Large intestine (tissue), 3 donors: ENCODE results near the gene TGFBR3L. TPM values are rescaled to one million over a fixed set of nuclear protein-coding genes. Genes with fewer than 3 reads are reported as not detected.
A peak's percentile ranks its signal among the peaks of the same experiment; 100 is the strongest.

Experiments
- DNase-seq, 2 donors: peaks; one replicate each; pipeline versions ENCODE4 v3.0.0 to v3.0.0-alpha.2; 2013
- H3K27ac ChIP-seq: one replicate; pipeline ENCODE4 v1.5.1; 2013; ENCODE audit warnings: low read length
- H3K27me3 ChIP-seq: 2 replicates; pipeline ENCODE4 v1.6.1; 2013; ENCODE audit warnings: low read length; ENCODE audit not compliant: control insufficient read depth, insufficient read depth
- H3K36me3 ChIP-seq: 2 replicates; pipeline ENCODE4 v1.6.1; 2013; ENCODE audit warnings: low read length; ENCODE audit not compliant: control insufficient read depth, insufficient read depth
- H3K4me1 ChIP-seq: one replicate; pipeline ENCODE4 v1.6.1; 2013; ENCODE audit warnings: low read length; ENCODE audit not compliant: control insufficient read depth, insufficient read depth
- H3K4me3 ChIP-seq: one replicate; pipeline ENCODE4 v1.5.1; 2013; ENCODE audit warnings: low read length
- H3K9me3 ChIP-seq: one replicate; pipeline ENCODE4 v1.6.1; 2013; ENCODE audit warnings: mild to moderate bottlenecking, low read depth, low read length, moderate library complexity; ENCODE audit not compliant: control insufficient read depth
- WGBS: methylation state at CpG from one replicate; pipeline ENCODE4 v1.1.5; 2013; ENCODE audit warnings: low lambda C conversion rate; ENCODE audit not compliant: insufficient coverage; 5-methylcytosine and 5-hydroxymethylcytosine counted together
- polyA plus RNA-seq: library from polyadenylated mRNA; unstranded; fragments of 120-200 nt; gene quantifications from one replicate; pipeline ENCODE4 v1.2.1, GENCODE V29; 2013

TGFBR3L gene
- polyA plus RNA-seq, 1 donor, result 1.4 TPM

- Histone ChIP-seq H3K27ac (peak overlapping the region; percentile 47), H3K4me1 (peaks cover 28% of the 10 kb centered on the region), H3K9me3 (peaks cover 12% of the 10 kb centered on the region), H3K27me3 (peaks cover 51% of the 10 kb centered on the region), H3K4me3 (peak overlapping the region; percentile 7), H3K36me3 (no peaks in the 10 kb centered on the region)
- DNase-seq, result peak; percentile 72 to 76
- WGBS, result 23% methylated on average over 5 of the region's 33 CpGs
Measured at GRCh38 chr19:7871437-7872305, 43.0 kb upstream of the TGFBR3L start.

- Histone ChIP-seq H3K27ac (no peak overlapping the region), H3K27me3 (peaks cover 42% of the 10 kb centered on the region), H3K36me3 (no peaks in the 10 kb centered on the region), H3K4me3 (no peak overlapping the region), H3K4me1 (peaks cover 28% of the 10 kb centered on the region), H3K9me3 (peaks cover 12% of the 10 kb centered on the region)
- WGBS, result no CpG with 5 or more reads among the region's 47 CpGs
- DNase-seq, result no peak
Measured at GRCh38 chr19:7872306-7873204, 42.1 kb upstream of the TGFBR3L start.

GRCh38 chr19:7873304-7874075 is 41.1 kb upstream of the TGFBR3L start:
- no peak overlapping the region for H3K27ac ChIP-seq
- WGBS, result no CpG with 5 or more reads among the region's 53 CpGs
- DNase-seq, result no peak
- H3K9me3 ChIP-seq, result peaks cover 12% of the 10 kb centered on the region
- H3K4me1 ChIP-seq, result peaks cover 25% of the 10 kb centered on the region
- H3K4me3 ChIP-seq, result no peak overlapping the region
- no peaks in the 10 kb centered on the region for H3K36me3 ChIP-seq
- H3K27me3 ChIP-seq, result peaks cover 41% of the 10 kb centered on the region

GRCh38 chr19:7874076-7874896 is 40.3 kb upstream of the TGFBR3L start, which contains the start of gene PRR36:
PRR36 (minus strand) TSS chr19:7874390; CDS start chr19:7873689, 701 bp downstream.
- no peaks in the 10 kb centered on the region for H3K36me3 ChIP-seq
- peaks cover 21% of the 10 kb centered on the region for H3K4me1 ChIP-seq
- DNase-seq, result peak in 1 of 2 donors; percentile 50
- H3K27ac ChIP-seq, result no peak within 1 kb of the TSS
- peaks cover 12% of the 10 kb centered on the region for H3K9me3 ChIP-seq
- WGBS, result no CpG with 5 or more reads among the region's 88 CpGs
- peak within 1 kb of the TSS; percentile 20 for H3K4me3 ChIP-seq
- H3K27me3 ChIP-seq, result peaks cover 41% of the 10 kb centered on the region

- H3K4me1 ChIP-seq, result peaks cover 20% of the 10 kb centered on the region
- no peak for DNase-seq
- H3K9me3 ChIP-seq, result peaks cover 12% of the 10 kb centered on the region
- H3K36me3 ChIP-seq, result no peaks in the 10 kb centered on the region
- peak overlapping the region; percentile 20 for H3K4me3 ChIP-seq
- H3K27me3 ChIP-seq, result peaks cover 41% of the 10 kb centered on the region
- H3K27ac ChIP-seq, result no peak overlapping the region
- no CpG with 5 or more reads among the region's 12 CpGs for WGBS
Measured at GRCh38 chr19:7874897-7875273, 39.7 kb upstream of the TGFBR3L start.

- peaks cover 5% of the 10 kb centered on the region for H3K9me3 ChIP-seq
- no peak overlapping the region for H3K27ac ChIP-seq
- WGBS, result no CpG with 5 or more reads among the region's 6 CpGs
- H3K36me3 ChIP-seq, result no peaks in the 10 kb centered on the region
- H3K4me1 ChIP-seq, result peaks cover 4% of the 10 kb centered on the region
- no peak overlapping the region for H3K4me3 ChIP-seq
- H3K27me3 ChIP-seq, result peaks cover 36% of the 10 kb centered on the region
- DNase-seq, result no peak
Measured at GRCh38 chr19:7877249-7877836, 37.3 kb upstream of the TGFBR3L start.

GRCh38 chr19:7879111-7879807 is 35.4 kb upstream of the TGFBR3L start:
- WGBS, result no CpG with 5 or more reads among the region's 18 CpGs
- Histone ChIP-seq H3K27ac (no peak overlapping the region), H3K4me3 (no peak overlapping the region), H3K36me3 (no peaks in the 10 kb centered on the region), H3K9me3 (no peaks in the 10 kb centered on the region), H3K4me1 (peaks cover 4% of the 10 kb centered on the region), H3K27me3 (peaks cover 18% of the 10 kb centered on the region)
- DNase-seq, result no peak

- no peak for DNase-seq
- no peaks in the 10 kb centered on the region for H3K36me3 ChIP-seq
- H3K4me1 ChIP-seq, result no peaks in the 10 kb centered on the region
- peaks cover 13% of the 10 kb centered on the region for H3K27me3 ChIP-seq
- no peak overlapping the region for H3K27ac ChIP-seq
- WGBS, result no CpG with 5 or more reads among the region's 19 CpGs
- H3K4me3 ChIP-seq, result no peak overlapping the region
- no peaks in the 10 kb centered on the region for H3K9me3 ChIP-seq
Measured at GRCh38 chr19:7879836-7880235, 34.8 kb upstream of the TGFBR3L start.

GRCh38 chr19:7881910-7882309 is 32.7 kb upstream of the TGFBR3L start:
- H3K27ac ChIP-seq, result no peak overlapping the region
- no peaks in the 10 kb centered on the region for H3K4me1 ChIP-seq
- no peaks in the 10 kb centered on the region for H3K9me3 ChIP-seq
- H3K4me3 ChIP-seq, result no peak overlapping the region
- WGBS, result 100% methylated on average over 2 of the region's 3 CpGs
- peaks cover 3% of the 10 kb centered on the region for H3K27me3 ChIP-seq
- no peak for DNase-seq
- H3K36me3 ChIP-seq, result no peaks in the 10 kb centered on the region
